ENCODE results near the gene APLP2. TPM values are rescaled to one million over a fixed set of nuclear protein-coding genes. Genes with fewer than 3 reads are reported as not detected.

APLP2 gene
- total RNA-seq, 2 experiments from 2014 or later: 25.5 to 29.8 TPM

GRCh38 chr11:130157840-130158239, 88.1 kb downstream of the APLP2 start:
- Mint-ChIP-seq H3K36me3 (ENCODE audit: low read depth) (no peaks in the 10 kb centered on the region), H3K9me3 (no peaks in the 10 kb centered on the region), H3K27ac (no peak overlapping the region), H3K4me1 (ENCODE audit: low read depth) (peaks cover 2% of the 10 kb centered on the region), H3K27me3 (peaks cover 31% of the 10 kb centered on the region), H3K4me3 (no peak overlapping the region)
- intact Hi-C loops (cut with micrococcal nuclease): no loop called here
- DNase-seq: no peak
- POLR2A ChIA-PET: no interaction called here
- ATAC-seq: no peak
- CTCF ChIA-PET: no interaction called here
- TF ChIP-seq CTCF (IDR thresholded peaks at IDR 0.05): no peak

GRCh38 chr11:130159139-130159538, 89.4 kb downstream of the APLP2 start:
- Mint-ChIP-seq H3K4me3 (no peak overlapping the region), H3K36me3 (ENCODE audit: low read depth) (no peaks in the 10 kb centered on the region), H3K27me3 (peaks cover 40% of the 10 kb centered on the region), H3K27ac (no peak overlapping the region), H3K4me1 (ENCODE audit: low read depth) (peaks cover 2% of the 10 kb centered on the region), H3K9me3 (no peaks in the 10 kb centered on the region)
- no peak for TF ChIP-seq CTCF (IDR thresholded peaks at IDR 0.05)
- DNase-seq (no peak), ATAC-seq (no peak)
- CTCF ChIA-PET: no interaction called here
- POLR2A ChIA-PET: no interaction called here
- intact Hi-C loops (cut with micrococcal nuclease): no loop called here

DNA sequence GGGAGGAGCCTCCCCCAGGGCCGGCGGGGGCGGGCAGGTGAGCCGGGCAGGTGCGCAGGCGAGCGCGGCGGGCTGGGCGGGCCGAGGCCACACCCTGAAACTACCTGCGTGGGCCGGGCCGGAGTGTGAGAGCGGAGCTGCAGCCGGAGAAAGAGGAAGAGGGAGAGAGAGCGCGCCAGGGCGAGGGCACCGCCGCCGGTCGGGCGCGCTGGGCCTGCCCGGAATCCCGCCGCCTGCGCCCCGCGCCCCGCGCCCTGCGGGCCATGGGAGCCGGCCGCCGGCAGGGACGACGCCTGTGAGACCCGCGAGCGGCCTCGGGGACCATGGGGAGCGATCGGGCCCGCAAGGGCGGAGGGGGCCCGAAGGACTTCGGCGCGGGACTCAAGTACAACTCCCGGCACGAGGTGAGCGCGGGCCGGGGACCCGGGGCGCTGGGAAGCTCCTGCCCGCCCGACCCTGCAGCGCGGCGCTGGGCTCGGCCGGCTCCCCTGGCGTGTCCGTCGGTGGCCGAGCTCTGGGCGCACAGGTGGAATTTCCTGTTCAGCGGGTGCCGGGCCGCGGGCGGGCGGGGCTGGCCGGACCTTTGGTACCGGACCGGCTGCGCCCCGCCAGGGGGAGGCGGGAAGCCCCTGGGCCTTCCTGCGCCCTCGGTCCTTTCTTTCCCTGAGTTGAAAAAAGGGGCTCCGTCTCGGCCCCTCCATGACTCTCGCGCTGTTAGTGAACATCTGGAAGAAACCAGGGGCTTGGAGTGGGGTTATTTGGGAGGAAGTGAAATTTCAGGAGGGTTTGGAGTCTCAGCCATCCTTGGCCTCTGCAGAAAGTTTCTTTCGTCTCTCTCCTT, 90.2 kb downstream of the APLP2 start, which contains the start of gene ST14:
Gene ST14 (plus strand): TSS at position 126 of the 841 bp plus-strand sequence. CDS start 198 bp downstream, at position 324.
- peaks cover 40% of the 10 kb centered on the region for H3K27me3 Mint-ChIP-seq
- peaks cover 2% of the 10 kb centered on the region for H3K4me1 Mint-ChIP-seq (ENCODE audit: low read depth)
- peak within 1 kb of the TSS; percentile 7 for H3K4me3 Mint-ChIP-seq
- H3K9me3 Mint-ChIP-seq: no peaks in the 10 kb centered on the region
- no peak within 1 kb of the TSS for H3K27ac Mint-ChIP-seq
- TF ChIP-seq CTCF (IDR thresholded peaks at IDR 0.05): no peak
- ChIA-PET POLR2A (no interaction called here), CTCF (no interaction called here)
- no peak for DNase-seq
- ATAC-seq: peak; percentile 40
- intact Hi-C loops (cut with micrococcal nuclease): no loop called here
- no peaks in the 10 kb centered on the region for H3K36me3 Mint-ChIP-seq (ENCODE audit: low read depth)

DNA sequence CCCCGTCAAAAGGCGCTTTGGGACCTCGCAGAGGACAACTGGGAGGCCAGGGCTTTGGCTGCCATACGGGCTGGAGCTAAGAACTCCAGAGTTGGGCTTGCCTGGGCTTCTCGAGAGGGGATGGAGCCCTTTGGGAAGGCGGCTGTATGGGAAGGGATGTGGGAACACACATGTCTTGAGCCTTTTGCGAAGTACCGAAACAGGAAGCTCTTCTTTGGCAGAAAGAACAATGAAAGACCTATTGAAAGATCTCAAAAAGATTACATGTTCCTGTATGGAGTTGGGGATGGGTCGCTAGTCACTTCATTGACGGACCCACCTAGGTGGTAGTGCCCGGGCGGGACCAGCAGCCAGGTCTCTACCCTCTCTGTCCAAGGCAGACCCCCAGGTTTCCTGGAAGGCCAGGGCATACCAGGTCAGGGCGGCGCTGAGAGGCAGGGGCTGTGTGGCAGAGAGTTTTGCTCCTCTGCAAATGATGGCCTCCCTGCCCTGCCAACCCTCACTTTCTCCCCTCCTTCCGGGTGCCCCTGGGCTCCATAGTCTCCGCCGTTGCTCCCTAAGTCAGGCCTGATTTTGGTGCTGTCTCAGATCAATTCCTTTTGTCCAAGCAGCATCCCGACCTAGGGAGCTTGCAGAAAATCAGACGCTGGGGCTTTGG, 90.9 kb downstream of the APLP2 start:
- ChIA-PET POLR2A (no interaction called here), CTCF (no interaction called here)

More for the DNA sequence above, 90.9 kb downstream of the APLP2 start:
- Mint-ChIP-seq H3K36me3 (ENCODE audit: low read depth) (no peaks in the 10 kb centered on the region), H3K27me3 (peaks cover 47% of the 10 kb centered on the region), H3K4me3 (peak overlapping the region; percentile 7), H3K9me3 (no peaks in the 10 kb centered on the region), H3K27ac (no peak overlapping the region), H3K4me1 (ENCODE audit: low read depth) (peaks cover 2% of the 10 kb centered on the region)
- ATAC-seq (no peak), DNase-seq (no peak)
- TF ChIP-seq CTCF (IDR thresholded peaks at IDR 0.05): no peak
- intact Hi-C loops (cut with micrococcal nuclease): no loop called here

Data from activated CD8-positive, alpha-beta T cell treated with anti-CD3 and anti-CD28 coated beads for 36 hours (primary cell).